Liver (tissue), 9 donors: ENCODE measurements around the gene CCR8. TPM values are rescaled to one million over a fixed set of nuclear protein-coding genes. Genes with fewer than 3 reads are reported as not detected.

Experiments used
- DNase-seq: peaks from one replicate; pipeline ENCODE4 v3.0.0-alpha.2; 2017; ENCODE audit warnings: low spot score
- H3K27ac ChIP-seq, 2 donors: one replicate each; pipeline ENCODE4 v1.7.0; 2013; ENCODE audit warnings: inconsistent platforms in 2 of 2, low read length in 2 of 2, control low read depth in 1 of 2, low read depth in 1 of 2, mild to moderate bottlenecking in 1 of 2
- H3K27me3 ChIP-seq, 4 donors: one replicate each; pipeline versions ENCODE4 v1.6.1 to v1.7.0; 2013; ENCODE audit warnings: low read length in 3 of 4, inconsistent platforms in 1 of 4, mild to moderate bottlenecking in 1 of 4, moderate library complexity in 1 of 4; ENCODE audit not compliant: control insufficient read depth in 4 of 4, insufficient read depth in 4 of 4
- H3K36me3 ChIP-seq, 4 donors: one replicate each; pipeline versions ENCODE4 v1.6.1 to v1.7.0; 2013; ENCODE audit warnings: low read length in 3 of 4, mild to moderate bottlenecking in 3 of 4, low read depth in 1 of 4, moderate library complexity in 1 of 4; ENCODE audit not compliant: control insufficient read depth in 4 of 4, insufficient read depth in 3 of 4
- H3K4me1 ChIP-seq, 4 donors: one replicate each; pipeline versions ENCODE4 v1.6.1 to v1.7.0; 2013; ENCODE audit warnings: low read length in 3 of 4, mild to moderate bottlenecking in 3 of 4, moderate library complexity in 1 of 4; ENCODE audit not compliant: control insufficient read depth in 4 of 4, insufficient read depth in 4 of 4
- H3K4me3 ChIP-seq, 3 donors: one replicate each; pipeline versions ENCODE4 v1.6.1 to v1.7.0; 2013; ENCODE audit warnings: low read length in 3 of 3, control low read depth in 1 of 3, low read depth in 1 of 3, mild to moderate bottlenecking in 1 of 3
- H3K9ac ChIP-seq, 2 donors: one replicate each; pipeline ENCODE4 v1.7.0; 2013; ENCODE audit warnings: low read length in 2 of 2, mild to moderate bottlenecking in 2 of 2, moderate library complexity in 2 of 2, control low read depth in 1 of 2, low read depth in 1 of 2
- H3K9me3 ChIP-seq, 4 donors: one replicate each; pipeline versions ENCODE4 v1.6.1 to v1.7.0; 2013; ENCODE audit warnings: low read length in 3 of 4; ENCODE audit not compliant: control insufficient read depth in 4 of 4
- ATF3 ChIP-seq: IDR thresholded peaks from 2 replicates; pipeline ENCODE4 v1.6.1; 2016; ENCODE audit warnings: antibody characterized with exemption
- CTCF ChIP-seq: fragments of 150-350 bp; IDR thresholded peaks from 2 replicates; pipeline ENCODE4 v1.5.1; 2017; ENCODE audit warnings: improper control_type of control experiment, low read depth, low read length; ENCODE audit not compliant: missing input control
- EGR1 ChIP-seq, 2 donors: IDR thresholded peaks; 2 replicates each; pipeline ENCODE4 v1.6.1; 2016 to 2018; ENCODE audit warnings: antibody characterized with exemption in 2 of 2, low read depth in 2 of 2
- FOXA1 ChIP-seq: IDR thresholded peaks from 2 replicates; pipeline ENCODE4 v1.6.1; 2016; ENCODE audit warnings: antibody characterized with exemption
- FOXA2 ChIP-seq: IDR thresholded peaks from 2 replicates; pipeline ENCODE4 v1.6.1; 2016; ENCODE audit warnings: antibody characterized with exemption
- GABPA ChIP-seq, 2 donors: IDR thresholded peaks in 1 of 2; conservative IDR thresholded peaks in 1 of 2; 2 replicates each; pipeline ENCODE4 v1.6.1; 2016; ENCODE audit warnings: antibody characterized with exemption in 2 of 2, mild to moderate bottlenecking in 1 of 2, moderate library complexity in 1 of 2
- HNF4A ChIP-seq, 2 donors: conservative IDR thresholded peaks; 2 replicates each; pipeline ENCODE4 v1.6.1; 2016; ENCODE audit warnings: antibody characterized with exemption in 2 of 2, mild to moderate bottlenecking in 2 of 2
- HNF4G ChIP-seq: IDR thresholded peaks from 2 replicates; pipeline ENCODE4 v1.6.1; 2016; ENCODE audit warnings: antibody characterized with exemption
- JUND ChIP-seq, 2 donors: IDR thresholded peaks; 2 replicates each; pipeline ENCODE4 v1.6.1; 2016; ENCODE audit warnings: antibody characterized with exemption in 2 of 2
- MAX ChIP-seq: IDR thresholded peaks from 2 replicates; pipeline ENCODE4 v1.6.1; 2016; ENCODE audit warnings: antibody characterized with exemption
- NR2F2 ChIP-seq: IDR thresholded peaks from 2 replicates; pipeline ENCODE4 v1.6.1; 2016; ENCODE audit warnings: antibody characterized with exemption
- RAD21 ChIP-seq, 2 donors: IDR thresholded peaks; 2 replicates each; pipeline ENCODE4 v1.6.1; 2016; ENCODE audit warnings: antibody characterized with exemption in 2 of 2, mild to moderate bottlenecking in 2 of 2
- REST ChIP-seq: IDR thresholded peaks from 2 replicates; pipeline ENCODE4 v1.6.1; 2016; ENCODE audit warnings: antibody characterized with exemption, mild to moderate bottlenecking
- RXRA ChIP-seq, 2 donors: IDR thresholded peaks; 2 replicates each; pipeline ENCODE4 v1.6.1; 2017 to 2018; ENCODE audit warnings: antibody characterized with exemption in 2 of 2, mild to moderate bottlenecking in 1 of 2
- SP1 ChIP-seq: IDR thresholded peaks from 2 replicates; pipeline ENCODE4 v1.6.1; 2018; ENCODE audit warnings: antibody characterized with exemption, mild to moderate bottlenecking
- TAF1 ChIP-seq: conservative IDR thresholded peaks from 2 replicates; pipeline ENCODE4 v1.6.1; 2016; ENCODE audit warnings: antibody characterized with exemption, mild to moderate bottlenecking
- YY1 ChIP-seq: IDR thresholded peaks from 2 replicates; pipeline ENCODE4 v1.6.1; 2016; ENCODE audit warnings: antibody characterized with exemption, mild to moderate bottlenecking
- ZBTB33 ChIP-seq: IDR thresholded peaks from 2 replicates; pipeline ENCODE4 v1.6.1; 2016; ENCODE audit warnings: antibody characterized with exemption
- WGBS: extraction: QIAGEN DNeasy Blood & Tissue Kit; methylation state at CpG from one replicate; pipeline ENCODE4 v1.1.7; 2013; 5-methylcytosine and 5-hydroxymethylcytosine counted together
- polyA plus RNA-seq, 2 donors: library from polyadenylated mRNA; stranded (reverse) in 1 of 2; unstranded in 1 of 2; fragments of 200-250 nt in 1 of 2; fragments of >200 nt in 1 of 2; fragmentation: Nextera tagmentation in 1 of 2; extraction: Ambion mirVana in 1 of 2; gene quantifications; one replicate each; pipeline versions ENCODE4 v1.2.1 to v1.2.3, GENCODE V29; 2013 to 2015
- total RNA-seq, 2 donors: library from RNA; depleted of rRNA; stranded (reverse); fragments of >200 nt; gene quantifications; one replicate each; pipeline ENCODE4 v1.2.3, GENCODE V29; 2014
- donor health status: healthy.
- donor health status: healthy.
- donor health status: healthy.
- donor health status: healthy.
- donor health status: healthy.

CCR8 gene
- total and polyA plus RNA-seq, 4 donors = not detected

- no peak overlapping the region for H3K27ac ChIP-seq
- no peak overlapping the region for H3K4me3 ChIP-seq
- DNase-seq = no peak
- no peak for TF ChIP-seq GABPA (IDR thresholded peaks at IDR 0.05 in 1 of 2, conservative IDR thresholded peaks at IDR 0.05 in 1 of 2)
- TF ChIP-seq TAF1 = no peak
- no peak for TF ChIP-seq NR2F2
- TF ChIP-seq HNF4A (conservative IDR thresholded peaks at IDR 0.05) = no peak
- no peak for TF ChIP-seq HNF4G
- no peak for TF ChIP-seq MAX
- no peak for TF ChIP-seq SP1
- no peak for TF ChIP-seq FOXA2
- H3K27me3 ChIP-seq = no peaks in the 10 kb centered on the region
- H3K9ac ChIP-seq = no peak overlapping the region
- no peaks in the 10 kb centered on the region for H3K9me3 ChIP-seq
- H3K36me3 ChIP-seq = no peaks in the 10 kb centered on the region
- peaks cover 0 to 20% (median 10%) of the 10 kb centered on the region in 4 donors for H3K4me1 ChIP-seq
Observed at GRCh38 chr3:39285332-39285731, 44.2 kb upstream of the CCR8 start.

- Histone ChIP-seq H3K9me3 (no peaks in the 10 kb centered on the region), H3K27ac (no peak overlapping the region), H3K27me3 (no peaks in the 10 kb centered on the region), H3K4me3 (no peak overlapping the region), H3K36me3 (no peaks in the 10 kb centered on the region), H3K9ac (no peak overlapping the region), H3K4me1 (peaks cover 5 to 31% (median 21%) of the 10 kb centered on the region in 4 donors)
- DNase-seq = no peak
- no peak for TF ChIP-seq SP1
- no peak for TF ChIP-seq HNF4G
- no peak for TF ChIP-seq YY1
- no peak for TF ChIP-seq HNF4A (conservative IDR thresholded peaks at IDR 0.05)
- no peak for TF ChIP-seq FOXA1
- no peak for TF ChIP-seq REST
- TF ChIP-seq RXRA (IDR thresholded peaks at IDR 0.05) = no peak
- TF ChIP-seq JUND (IDR thresholded peaks at IDR 0.05) = no peak
- no peak for TF ChIP-seq NR2F2
- TF ChIP-seq RAD21 (IDR thresholded peaks at IDR 0.05) = no peak
- no peak for TF ChIP-seq GABPA (IDR thresholded peaks at IDR 0.05 in 1 of 2, conservative IDR thresholded peaks at IDR 0.05 in 1 of 2)
- TF ChIP-seq MAX = no peak
- TF ChIP-seq ZBTB33 = no peak
- no peak for TF ChIP-seq CTCF
- TF ChIP-seq TAF1 = no peak
- TF ChIP-seq EGR1 (IDR thresholded peaks at IDR 0.05; ENCODE audit: low read depth in 2 of 2) = no peak
- TF ChIP-seq ATF3 = no peak
- no peak for TF ChIP-seq FOXA2
- 93% methylated on average over 3 of the region's 3 CpGs for WGBS
Observed at GRCh38 chr3:39286771-39287170, 42.7 kb upstream of the CCR8 start.
